CD4-positive, alpha-beta T cell treated with Interleukin-4 for 4 hours (primary cell): ENCODE measurements around the gene GRIN1.

Source experiments
- DNase-seq: peaks from one replicate; pipeline ENCODE4 v3.0.0-alpha.2; 2020

Gene GRIN1

GRCh38 chr9:137198051-137198901, 59.3 kb downstream of the GRIN1 start:
- no peak for DNase-seq

- DNase-seq, result no peak
These were observed 59.9 kb downstream of the GRIN1 start for GRCh38 chr9:137198902-137199283.

- DNase-seq, result no peak
These were observed 60.6 kb downstream of the GRIN1 start for GRCh38 chr9:137199411-137200121.

GRCh38 chr9:137200311-137201204, 61.6 kb downstream of the GRIN1 start, which contains the start of gene TPRN:
Gene TPRN, minus strand, starts transcription at chr9:137200741. Its CDS starts 30 bp downstream, at chr9:137200711.
- DNase-seq, result peak; percentile 98

GRCh38 chr9:137201205-137201868, 62.4 kb downstream of the GRIN1 start:
- no peak for DNase-seq

GRCh38 chr9:137202966-137203365, 64.0 kb downstream of the GRIN1 start:
- DNase-seq, result no peak

GRCh38 chr9:137204731-137205125, 65.8 kb downstream of the GRIN1 start:
- DNase-seq, result no peak

- peak; percentile 87 for DNase-seq
These were observed 66.4 kb downstream of the GRIN1 start, which contains the start of the genes NDOR1 and TMEM203 for GRCh38 chr9:137205126-137206069. Gene NDOR1, plus strand, starts transcription at chr9:137205700. Its CDS starts 78 bp downstream, at chr9:137205778. Gene TMEM203, minus strand, starts transcription at chr9:137205648. Its CDS starts 234 bp downstream, at chr9:137205414.

- no peak for DNase-seq
These were observed 67.6 kb downstream of the GRIN1 start for GRCh38 chr9:137206602-137207001.

GRCh38 chr9:137211532-137211931, 72.6 kb downstream of the GRIN1 start:
- no peak for DNase-seq

- no peak for DNase-seq
These were observed 73.6 kb downstream of the GRIN1 start for GRCh38 chr9:137212520-137212919.

- no peak for DNase-seq
These were observed 74.5 kb downstream of the GRIN1 start for GRCh38 chr9:137213160-137214060.

- no peak for DNase-seq
These were observed 75.7 kb downstream of the GRIN1 start for GRCh38 chr9:137214620-137215019.

GRCh38 chr9:137215196-137215986, 76.4 kb downstream of the GRIN1 start:
- no peak for DNase-seq

GRCh38 chr9:137216188-137216965, 77.4 kb downstream of the GRIN1 start:
- no peak for DNase-seq

GRCh38 chr9:137217276-137218211, 78.6 kb downstream of the GRIN1 start:
- DNase-seq, result no peak

- DNase-seq, result no peak
These were observed 79.3 kb downstream of the GRIN1 start for GRCh38 chr9:137218212-137218753.
